Measurements from ENCODE around the gene ITGA2B. TPM values are rescaled to one million over a fixed set of nuclear protein-coding genes. Genes with fewer than 3 reads are reported as not detected.

Gene ITGA2B
- total and polyA plus RNA-seq, 2 experiments from 2014 or later, result 13.3 to 13.9 TPM

DNA sequence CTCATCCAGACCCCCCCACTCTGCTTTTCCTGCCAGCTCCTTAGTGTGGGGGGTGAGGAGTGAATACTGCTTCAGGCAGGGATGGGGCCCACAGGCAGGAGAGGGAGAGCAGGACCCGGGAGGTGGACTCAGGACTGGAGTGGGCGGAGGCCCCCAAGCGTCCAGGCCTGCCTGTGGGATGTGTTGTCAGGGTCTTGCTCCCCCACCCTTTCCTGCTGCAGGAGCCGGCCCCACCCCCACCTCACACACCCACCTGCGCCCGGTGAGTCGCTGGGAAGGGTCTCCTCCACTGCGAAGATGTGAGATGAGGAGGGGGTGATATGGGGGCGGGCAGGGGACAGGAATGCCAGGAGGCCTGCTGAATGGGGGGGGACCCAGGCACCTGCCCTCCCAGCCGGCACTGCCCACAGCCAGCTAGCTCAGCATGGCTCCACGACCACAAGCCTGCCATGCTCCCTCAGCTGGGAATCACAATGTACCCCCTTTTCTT lies 26.9 kb downstream of the ITGA2B start:
- ATAC-seq (peak; percentile 10), DNase-seq (ENCODE audit: low spot score) (no peak)
- no peak overlapping the region for H3K27ac ChIP-seq (ENCODE audit: low read depth)
- no peak overlapping the region for H2AFZ ChIP-seq
- peaks cover 17% of the 10 kb centered on the region; the same call in 1 of the 2 replicates for H3K27me3 ChIP-seq (ENCODE audit: insufficient read depth)
- H3K27me3 Mint-ChIP-seq (ENCODE audit: insufficient read depth, low read depth, poor library complexity), result peaks cover 18% of the 10 kb centered on the region
- peak overlapping the region; percentile 82 for H3K4me3 Mint-ChIP-seq
- peaks cover 4% of the 10 kb centered on the region; the same call in 2 of the 3 replicates for H3K36me3 Mint-ChIP-seq (ENCODE audit: low read depth)
- TF ChIP-seq NANOG (IDR thresholded peaks at IDR 0.05; ENCODE audit: borderline replicate concordance) (no peak), ZNF331 (CRISPR knock-in tag; IDR thresholded peaks at IDR 0.05; ENCODE audit: low read depth) (no peak)
- H3F3A ChIP-seq (replicated peaks; ENCODE audit: low read depth), result 0 out of 2 replicates have a peak, but pooled peaks cover 10% of the 10 kb centered on the region
- no peaks in the 10 kb centered on the region for H3K9me2 ChIP-seq (ENCODE audit: insufficient read depth)
- H3K9me3 Mint-ChIP-seq, result no peaks in the 10 kb centered on the region
- H3K4me1 Mint-ChIP-seq, result peaks cover 33% of the 10 kb centered on the region
- no peak overlapping the region for H3K27ac Mint-ChIP-seq
- H3K4me1 ChIP-seq (ENCODE audit: insufficient read depth), result peaks cover 26% of the 10 kb centered on the region
- H4K20me1 ChIP-seq (replicated peaks; ENCODE audit: insufficient read depth), result peaks cover 19% of the 10 kb centered on the region
- H3K79me2 ChIP-seq (replicated peaks; ENCODE audit: insufficient read depth), result no peaks in the 10 kb centered on the region
- H3K4me2 ChIP-seq, result peak overlapping the region; percentile 87
- peak overlapping the region; percentile 88 for H3K4me3 ChIP-seq
- H3K36me3 ChIP-seq (ENCODE audit: insufficient read depth), result no peaks in the 10 kb centered on the region

DNA sequence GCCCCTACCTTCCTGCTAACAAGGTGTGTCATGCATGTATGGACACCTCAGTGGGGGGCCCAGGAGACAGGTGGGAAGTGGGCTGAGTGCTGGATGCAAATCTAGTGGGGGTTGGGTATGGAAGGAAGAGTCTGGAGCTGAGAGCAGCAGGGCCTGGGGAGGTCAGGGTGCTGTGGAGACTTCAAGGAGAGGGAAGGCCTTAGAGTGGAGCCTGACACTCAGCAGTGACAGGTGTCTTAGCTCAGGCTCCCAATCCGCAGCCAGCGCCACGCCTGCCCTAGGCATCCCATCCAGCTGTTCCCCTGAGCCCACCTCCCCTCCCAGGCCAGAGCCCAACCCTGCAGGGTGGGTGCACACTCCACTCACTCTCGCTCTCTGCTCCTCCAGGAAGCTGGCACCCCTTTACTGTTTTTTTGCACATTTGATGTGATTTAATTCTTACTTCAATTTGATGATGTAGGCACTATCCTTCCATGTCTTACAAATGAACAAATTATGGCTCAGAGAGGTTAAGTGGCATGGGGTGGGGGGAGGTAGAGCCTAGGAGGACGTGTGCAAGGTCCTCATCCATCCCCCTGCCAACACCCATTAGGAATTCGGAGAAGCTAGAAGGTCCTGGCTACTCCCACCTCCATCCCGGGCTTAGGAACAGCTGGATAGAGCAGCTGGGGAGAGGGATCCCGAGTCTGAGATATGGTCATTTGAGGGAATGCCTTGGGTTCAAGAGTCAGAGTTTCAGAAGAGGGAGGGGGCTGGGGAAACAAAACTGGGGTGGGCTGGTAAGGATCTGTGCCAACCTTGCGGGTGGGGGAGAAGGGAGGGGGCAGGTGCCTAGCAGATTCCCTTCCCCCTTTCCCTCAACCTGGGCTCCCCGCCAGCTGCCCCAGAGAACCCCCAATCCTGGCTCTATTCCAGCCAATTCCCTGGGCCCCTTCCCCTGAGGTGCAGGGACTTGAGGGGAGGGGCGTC lies 27.9 kb downstream of the ITGA2B start:
- Histone ChIP-seq H3K27me3 (ENCODE audit: insufficient read depth) (peaks cover 17% of the 10 kb centered on the region; the same call in 1 of the 2 replicates), H3K9me2 (ENCODE audit: insufficient read depth) (no peaks in the 10 kb centered on the region), H2AFZ (no peak overlapping the region), H3K4me1 (ENCODE audit: insufficient read depth) (peaks cover 26% of the 10 kb centered on the region), H3K79me2 (replicated peaks; ENCODE audit: insufficient read depth) (no peaks in the 10 kb centered on the region), H3K36me3 (ENCODE audit: insufficient read depth) (no peaks in the 10 kb centered on the region), H3F3A (replicated peaks; ENCODE audit: low read depth) (0 out of 2 replicates have a peak, but pooled peaks cover 10% of the 10 kb centered on the region), H4K20me1 (replicated peaks; ENCODE audit: insufficient read depth) (peaks cover 19% of the 10 kb centered on the region), H3K4me2 (peak overlapping the region; percentile 87), H3K27ac (ENCODE audit: low read depth) (no peak overlapping the region), H3K4me3 (peak overlapping the region; percentile 88; the same call in 1 of the 2 replicates)
- H3K4me3 Mint-ChIP-seq, result peak overlapping the region; percentile 82
- peak; percentile 7 for ATAC-seq
- H3K4me1 Mint-ChIP-seq, result peaks cover 33% of the 10 kb centered on the region
- peak; percentile 39 for DNase-seq (ENCODE audit: low spot score)
- peaks cover 18% of the 10 kb centered on the region for H3K27me3 Mint-ChIP-seq (ENCODE audit: insufficient read depth, low read depth, poor library complexity)
- H3K36me3 Mint-ChIP-seq (ENCODE audit: low read depth), result peaks cover 4% of the 10 kb centered on the region; the same call in 2 of the 3 replicates
- H3K9me3 Mint-ChIP-seq, result no peaks in the 10 kb centered on the region
- no peak overlapping the region for H3K27ac Mint-ChIP-seq
- TF ChIP-seq, protein P1, sequence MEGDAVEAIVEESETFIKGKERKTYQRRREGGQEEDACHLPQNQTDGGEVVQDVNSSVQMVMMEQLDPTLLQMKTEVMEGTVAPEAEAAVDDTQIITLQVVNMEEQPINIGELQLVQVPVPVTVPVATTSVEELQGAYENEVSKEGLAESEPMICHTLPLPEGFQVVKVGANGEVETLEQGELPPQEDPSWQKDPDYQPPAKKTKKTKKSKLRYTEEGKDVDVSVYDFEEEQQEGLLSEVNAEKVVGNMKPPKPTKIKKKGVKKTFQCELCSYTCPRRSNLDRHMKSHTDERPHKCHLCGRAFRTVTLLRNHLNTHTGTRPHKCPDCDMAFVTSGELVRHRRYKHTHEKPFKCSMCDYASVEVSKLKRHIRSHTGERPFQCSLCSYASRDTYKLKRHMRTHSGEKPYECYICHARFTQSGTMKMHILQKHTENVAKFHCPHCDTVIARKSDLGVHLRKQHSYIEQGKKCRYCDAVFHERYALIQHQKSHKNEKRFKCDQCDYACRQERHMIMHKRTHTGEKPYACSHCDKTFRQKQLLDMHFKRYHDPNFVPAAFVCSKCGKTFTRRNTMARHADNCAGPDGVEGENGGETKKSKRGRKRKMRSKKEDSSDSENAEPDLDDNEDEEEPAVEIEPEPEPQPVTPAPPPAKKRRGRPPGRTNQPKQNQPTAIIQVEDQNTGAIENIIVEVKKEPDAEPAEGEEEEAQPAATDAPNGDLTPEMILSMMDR (conservative IDR thresholded peaks at IDR 0.05; ENCODE audit: low read depth in 2 of 2), result no peak
- TF ChIP-seq EZH2phosphoT487 (IDR thresholded peaks at IDR 0.05; ENCODE audit: unreplicated experiment) (no peak), POLR2AphosphoS5 (IDR thresholded peaks at IDR 0.05; ENCODE audit: low read depth) (no peak), ZNF331 (CRISPR knock-in tag; IDR thresholded peaks at IDR 0.05; ENCODE audit: low read depth) (no peak), NANOG (IDR thresholded peaks at IDR 0.05; ENCODE audit: borderline replicate concordance) (no peak), JUNB (IDR thresholded peaks at IDR 0.05; ENCODE audit: unreplicated experiment) (no peak), STAT1 (IDR thresholded peaks at IDR 0.05; ENCODE audit: unreplicated experiment) (no peak), EZH2 (IDR thresholded peaks at IDR 0.05; ENCODE audit: low read depth, unreplicated experiment) (no peak)
- TF ChIP-seq, protein P2, sequence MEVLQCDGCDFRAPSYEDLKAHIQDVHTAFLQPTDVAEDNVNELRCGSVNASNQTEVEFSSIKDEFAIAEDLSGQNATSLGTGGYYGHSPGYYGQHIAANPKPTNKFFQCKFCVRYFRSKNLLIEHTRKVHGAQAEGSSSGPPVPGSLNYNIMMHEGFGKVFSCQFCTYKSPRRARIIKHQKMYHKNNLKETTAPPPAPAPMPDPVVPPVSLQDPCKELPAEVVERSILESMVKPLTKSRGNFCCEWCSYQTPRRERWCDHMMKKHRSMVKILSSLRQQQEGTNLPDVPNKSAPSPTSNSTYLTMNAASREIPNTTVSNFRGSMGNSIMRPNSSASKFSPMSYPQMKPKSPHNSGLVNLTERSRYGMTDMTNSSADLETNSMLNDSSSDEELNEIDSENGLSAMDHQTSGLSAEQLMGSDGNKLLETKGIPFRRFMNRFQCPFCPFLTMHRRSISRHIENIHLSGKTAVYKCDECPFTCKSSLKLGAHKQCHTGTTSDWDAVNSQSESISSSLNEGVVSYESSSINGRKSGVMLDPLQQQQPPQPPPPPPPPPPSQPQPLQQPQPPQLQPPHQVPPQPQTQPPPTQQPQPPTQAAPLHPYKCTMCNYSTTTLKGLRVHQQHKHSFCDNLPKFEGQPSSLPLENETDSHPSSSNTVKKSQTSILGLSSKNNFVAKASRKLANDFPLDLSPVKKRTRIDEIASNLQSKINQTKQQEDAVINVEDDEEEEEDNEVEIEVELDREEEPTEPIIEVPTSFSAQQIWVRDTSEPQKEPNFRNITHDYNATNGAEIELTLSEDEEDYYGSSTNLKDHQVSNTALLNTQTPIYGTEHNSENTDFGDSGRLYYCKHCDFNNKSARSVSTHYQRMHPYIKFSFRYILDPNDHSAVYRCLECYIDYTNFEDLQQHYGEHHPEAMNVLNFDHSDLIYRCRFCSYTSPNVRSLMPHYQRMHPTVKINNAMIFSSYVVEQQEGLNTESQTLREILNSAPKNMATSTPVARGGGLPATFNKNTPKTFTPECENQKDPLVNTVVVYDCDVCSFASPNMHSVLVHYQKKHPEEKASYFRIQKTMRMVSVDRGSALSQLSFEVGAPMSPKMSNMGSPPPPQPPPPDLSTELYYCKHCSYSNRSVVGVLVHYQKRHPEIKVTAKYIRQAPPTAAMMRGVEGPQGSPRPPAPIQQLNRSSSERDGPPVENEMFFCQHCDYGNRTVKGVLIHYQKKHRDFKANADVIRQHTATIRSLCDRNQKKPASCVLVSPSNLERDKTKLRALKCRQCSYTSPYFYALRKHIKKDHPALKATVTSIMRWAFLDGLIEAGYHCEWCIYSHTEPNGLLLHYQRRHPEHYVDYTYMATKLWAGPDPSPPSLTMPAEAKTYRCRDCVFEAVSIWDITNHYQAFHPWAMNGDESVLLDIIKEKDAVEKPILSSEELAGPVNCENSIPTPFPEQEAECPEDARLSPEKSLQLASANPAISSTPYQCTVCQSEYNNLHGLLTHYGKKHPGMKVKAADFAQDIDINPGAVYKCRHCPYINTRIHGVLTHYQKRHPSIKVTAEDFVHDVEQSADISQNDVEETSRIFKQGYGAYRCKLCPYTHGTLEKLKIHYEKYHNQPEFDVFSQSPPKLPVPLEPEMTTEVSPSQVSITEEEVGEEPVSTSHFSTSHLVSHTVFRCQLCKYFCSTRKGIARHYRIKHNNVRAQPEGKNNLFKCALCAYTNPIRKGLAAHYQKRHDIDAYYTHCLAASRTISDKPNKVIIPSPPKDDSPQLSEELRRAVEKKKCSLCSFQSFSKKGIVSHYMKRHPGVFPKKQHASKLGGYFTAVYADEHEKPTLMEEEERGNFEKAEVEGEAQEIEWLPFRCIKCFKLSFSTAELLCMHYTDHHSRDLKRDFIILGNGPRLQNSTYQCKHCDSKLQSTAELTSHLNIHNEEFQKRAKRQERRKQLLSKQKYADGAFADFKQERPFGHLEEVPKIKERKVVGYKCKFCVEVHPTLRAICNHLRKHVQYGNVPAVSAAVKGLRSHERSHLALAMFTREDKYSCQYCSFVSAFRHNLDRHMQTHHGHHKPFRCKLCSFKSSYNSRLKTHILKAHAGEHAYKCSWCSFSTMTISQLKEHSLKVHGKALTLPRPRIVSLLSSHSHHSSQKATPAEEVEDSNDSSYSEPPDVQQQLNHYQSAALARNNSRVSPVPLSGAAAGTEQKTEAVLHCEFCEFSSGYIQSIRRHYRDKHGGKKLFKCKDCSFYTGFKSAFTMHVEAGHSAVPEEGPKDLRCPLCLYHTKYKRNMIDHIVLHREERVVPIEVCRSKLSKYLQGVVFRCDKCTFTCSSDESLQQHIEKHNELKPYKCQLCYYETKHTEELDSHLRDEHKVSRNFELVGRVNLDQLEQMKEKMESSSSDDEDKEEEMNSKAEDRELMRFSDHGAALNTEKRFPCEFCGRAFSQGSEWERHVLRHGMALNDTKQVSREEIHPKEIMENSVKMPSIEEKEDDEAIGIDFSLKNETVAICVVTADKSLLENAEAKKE (CRISPR knock-in tag; IDR thresholded peaks at IDR 0.05), result no peak
